GM23338 (cell line): ENCODE measurements around the gene ABCC1. TPM values are rescaled to one million over a fixed set of nuclear protein-coding genes. Genes with fewer than 3 reads are reported as not detected.

ENCODE experiments used
- ATAC-seq: fragments of 200-7000 bp; cut with Tn5 transposase; 3 replicates; pipeline ENCODE4 v1.9.1; 2020
- DNase-seq: peaks from one replicate; pipeline ENCODE4 v3.0.0-alpha.2; 2015; ENCODE audit warnings: low spot score
- H2AFZ ChIP-seq: fragments of 200-600 bp; sonication (generic); 2 replicates; pipeline ENCODE4 v1.8.0; 2016; ENCODE audit warnings: antibody characterized with exemption, mild to moderate bottlenecking, moderate library complexity
- H3F3A ChIP-seq: fragments of 200-600 bp; sonication (generic); replicated peaks from 2 replicates; pipeline ENCODE4 v1.8.0; 2017; ENCODE audit warnings: antibody characterized with exemption, mixed run types, low read depth
- H3K27ac ChIP-seq: fragments of 200-600 bp; sonication (generic); 2 replicates; pipeline ENCODE4 v1.6.1; 2016; ENCODE audit warnings: low read depth
- H3K27me3 ChIP-seq: fragments of 200-600 bp; sonication (generic); 2 replicates; pipeline ENCODE4 v1.8.0; 2016; ENCODE audit warnings: mild to moderate bottlenecking, mixed run types, moderate library complexity; ENCODE audit not compliant: insufficient read depth
- H3K36me3 ChIP-seq: fragments of 200-600 bp; sonication (generic); 2 replicates; pipeline ENCODE4 v1.8.0; 2016; ENCODE audit warnings: mild to moderate bottlenecking; ENCODE audit not compliant: insufficient read depth
- H3K4me1 ChIP-seq: fragments of 200-600 bp; sonication (generic); 2 replicates; pipeline ENCODE4 v1.8.0; 2016; ENCODE audit warnings: mild to moderate bottlenecking, moderate library complexity; ENCODE audit not compliant: insufficient read depth
- H3K4me2 ChIP-seq: fragments of 200-600 bp; sonication (generic); 2 replicates; pipeline ENCODE4 v1.7.1; 2017; ENCODE audit warnings: mixed run types
- H3K4me3 ChIP-seq: fragments of 200-600 bp; sonication (generic); 2 replicates; pipeline ENCODE4 v1.6.1; 2016; ENCODE audit warnings: mixed run types
- H3K79me2 ChIP-seq: fragments of 200-600 bp; sonication (generic); replicated peaks from 2 replicates; pipeline ENCODE4 v1.8.0; 2017; ENCODE audit warnings: mild to moderate bottlenecking; ENCODE audit not compliant: insufficient read depth
- H3K9me2 ChIP-seq: fragments of 200-600 bp; sonication (generic); 2 replicates; pipeline ENCODE4 v1.8.0; 2017; ENCODE audit not compliant: insufficient read depth
- H4K20me1 ChIP-seq: fragments of 200-600 bp; sonication (generic); replicated peaks from 2 replicates; pipeline ENCODE4 v1.8.0; 2017; ENCODE audit warnings: mild to moderate bottlenecking; ENCODE audit not compliant: insufficient read depth
- H3K27ac Mint-ChIP-seq: 2 replicates; pipeline ENCODE4 v1.8.0; 2020; ENCODE audit warnings: inconsistent platforms, mild to moderate bottlenecking, moderate library complexity, mixed read lengths
- H3K27me3 Mint-ChIP-seq: 3 replicates; pipeline ENCODE4 v1.8.0; 2022; ENCODE audit warnings: low read depth, mild to moderate bottlenecking, moderate library complexity, mixed read lengths, inconsistent platforms; ENCODE audit not compliant: insufficient read depth, poor library complexity
- H3K36me3 Mint-ChIP-seq: 3 replicates; pipeline ENCODE4 v1.8.0; 2021; ENCODE audit warnings: low read depth, mild to moderate bottlenecking, inconsistent platforms, moderate library complexity, mixed read lengths
- H3K4me1 Mint-ChIP-seq: 3 replicates; pipeline ENCODE4 v1.8.0; 2020; ENCODE audit warnings: mild to moderate bottlenecking, inconsistent platforms, mixed read lengths
- H3K4me3 Mint-ChIP-seq: 3 replicates; pipeline ENCODE4 v1.8.0; 2021; ENCODE audit warnings: moderate library complexity, mild to moderate bottlenecking, inconsistent platforms, mixed read lengths
- H3K9me3 Mint-ChIP-seq: 3 replicates; pipeline ENCODE4 v1.8.0; 2020; ENCODE audit warnings: moderate library complexity, mild to moderate bottlenecking, inconsistent platforms, mixed read lengths
- CREB1 ChIP-seq: fragments of 250-450 bp; sonication (Bioruptor Pico); IDR thresholded peaks from 2 replicates; pipeline ENCODE4 v1.5.0; 2020; ENCODE audit warnings: low read depth, mild to moderate bottlenecking, moderate library complexity
- ETS1 ChIP-seq: IDR thresholded peaks from 2 replicates; pipeline ENCODE4 v1.6.1; 2016; ENCODE audit warnings: antibody characterized with exemption
- EZH2phosphoT487 ChIP-seq: fragments of 200-600 bp; sonication (generic); IDR thresholded peaks from one replicate; pipeline ENCODE4 v1.8.1; 2018; ENCODE audit warnings: antibody characterized with exemption; ENCODE audit not compliant: unreplicated experiment
- JUNB ChIP-seq: IDR thresholded peaks from one replicate; pipeline ENCODE4 v1.6.1; 2016; ENCODE audit warnings: antibody characterized with exemption; ENCODE audit not compliant: unreplicated experiment
- NANOG ChIP-seq: IDR thresholded peaks from 2 replicates; pipeline ENCODE4 v1.6.1; 2016; ENCODE audit warnings: antibody characterized with exemption, borderline replicate concordance
- POLR2AphosphoS5 ChIP-seq: IDR thresholded peaks from 2 replicates; pipeline ENCODE4 v1.6.1; 2016; ENCODE audit warnings: antibody characterized with exemption, low read depth
- STAT1 ChIP-seq: IDR thresholded peaks from one replicate; pipeline ENCODE4 v1.6.1; 2016; ENCODE audit warnings: antibody characterized with exemption; ENCODE audit not compliant: unreplicated experiment
- ZNF331 ChIP-seq: fragments of 250-450 bp; sonication (Bioruptor Pico); IDR thresholded peaks from 2 replicates; pipeline ENCODE4 v1.5.0; 2020; ENCODE audit warnings: low read depth, mild to moderate bottlenecking, moderate library complexity
- ZNF462 ChIP-seq: fragments of 250-450 bp; sonication (Bioruptor Pico); IDR thresholded peaks from 2 replicates; pipeline ENCODE4 v1.5.0; 2020; ENCODE audit warnings: mild to moderate bottlenecking, moderate library complexity
- polyA plus RNA-seq: library from polyadenylated mRNA; unstranded; fragments of >200 nt; fragmentation: Nextera tagmentation; extraction: Ambion mirVana; gene quantifications from 2 replicates; pipeline ENCODE4 v1.2.1, GENCODE V29; 2016
- total RNA-seq: library from RNA; depleted of rRNA; stranded (reverse); fragments of >200 nt; shearing (Covaris generic); gene quantifications from 2 replicates; pipeline ENCODE4 v1.2.3, GENCODE V29; 2014
- TF ChIP-seq, protein P1 (sequence below): IDR thresholded peaks from one replicate; pipeline ENCODE4 v1.6.1; 2018; ENCODE audit warnings: antibody characterized with exemption; ENCODE audit not compliant: unreplicated experiment

The ABCC1 gene
- total and polyA plus RNA-seq, 2 experiments from 2014 or later = 11.0 to 46.6 TPM

DNA sequence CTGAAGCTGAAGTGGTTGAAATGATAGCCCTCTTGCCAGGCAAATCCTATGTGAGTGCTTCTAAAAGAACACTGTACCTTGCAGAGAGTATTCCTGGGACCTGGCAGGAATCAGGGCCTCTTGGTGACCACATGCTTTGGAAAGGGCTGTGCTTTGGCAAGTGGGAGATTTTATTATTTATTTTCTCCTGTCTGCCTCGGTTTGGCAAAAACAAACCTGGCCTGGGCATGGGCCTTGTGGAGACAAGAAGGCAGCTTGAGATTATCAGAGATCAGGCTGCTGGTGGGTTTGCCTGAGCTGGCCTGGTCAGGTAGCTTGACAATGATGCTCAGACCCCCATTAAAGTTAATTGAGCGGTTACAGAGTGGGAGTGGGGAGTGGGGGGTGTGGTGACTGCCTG, 24.6 kb downstream of the ABCC1 start:
- Mint-ChIP-seq H3K4me3 (no peak overlapping the region), H3K27me3 (peaks cover 12% of the 10 kb centered on the region), H3K4me1 (peaks cover 50% of the 10 kb centered on the region), H3K9me3 (peaks cover 45% of the 10 kb centered on the region), H3K36me3 (peaks cover 77% of the 10 kb centered on the region), H3K27ac (no peak overlapping the region)
- peaks cover 27% of the 10 kb centered on the region for H4K20me1 ChIP-seq
- no peak overlapping the region for H2AFZ ChIP-seq
- no peaks in the 10 kb centered on the region for H3K27me3 ChIP-seq
- H3K4me3 ChIP-seq = no peak overlapping the region
- peaks cover 39% of the 10 kb centered on the region for H3K4me1 ChIP-seq
- H3K36me3 ChIP-seq = peaks cover 13% of the 10 kb centered on the region
- H3F3A ChIP-seq = no peaks in the 10 kb centered on the region; the same call in 1 of the 2 replicates
- DNase-seq (no peak), ATAC-seq (no peak)
- H3K27ac ChIP-seq = no peak overlapping the region
- no peak overlapping the region for H3K4me2 ChIP-seq
- H3K79me2 ChIP-seq = peaks cover 78% of the 10 kb centered on the region
- no peak for TF ChIP-seq ETS1
- TF ChIP-seq, protein P1, sequence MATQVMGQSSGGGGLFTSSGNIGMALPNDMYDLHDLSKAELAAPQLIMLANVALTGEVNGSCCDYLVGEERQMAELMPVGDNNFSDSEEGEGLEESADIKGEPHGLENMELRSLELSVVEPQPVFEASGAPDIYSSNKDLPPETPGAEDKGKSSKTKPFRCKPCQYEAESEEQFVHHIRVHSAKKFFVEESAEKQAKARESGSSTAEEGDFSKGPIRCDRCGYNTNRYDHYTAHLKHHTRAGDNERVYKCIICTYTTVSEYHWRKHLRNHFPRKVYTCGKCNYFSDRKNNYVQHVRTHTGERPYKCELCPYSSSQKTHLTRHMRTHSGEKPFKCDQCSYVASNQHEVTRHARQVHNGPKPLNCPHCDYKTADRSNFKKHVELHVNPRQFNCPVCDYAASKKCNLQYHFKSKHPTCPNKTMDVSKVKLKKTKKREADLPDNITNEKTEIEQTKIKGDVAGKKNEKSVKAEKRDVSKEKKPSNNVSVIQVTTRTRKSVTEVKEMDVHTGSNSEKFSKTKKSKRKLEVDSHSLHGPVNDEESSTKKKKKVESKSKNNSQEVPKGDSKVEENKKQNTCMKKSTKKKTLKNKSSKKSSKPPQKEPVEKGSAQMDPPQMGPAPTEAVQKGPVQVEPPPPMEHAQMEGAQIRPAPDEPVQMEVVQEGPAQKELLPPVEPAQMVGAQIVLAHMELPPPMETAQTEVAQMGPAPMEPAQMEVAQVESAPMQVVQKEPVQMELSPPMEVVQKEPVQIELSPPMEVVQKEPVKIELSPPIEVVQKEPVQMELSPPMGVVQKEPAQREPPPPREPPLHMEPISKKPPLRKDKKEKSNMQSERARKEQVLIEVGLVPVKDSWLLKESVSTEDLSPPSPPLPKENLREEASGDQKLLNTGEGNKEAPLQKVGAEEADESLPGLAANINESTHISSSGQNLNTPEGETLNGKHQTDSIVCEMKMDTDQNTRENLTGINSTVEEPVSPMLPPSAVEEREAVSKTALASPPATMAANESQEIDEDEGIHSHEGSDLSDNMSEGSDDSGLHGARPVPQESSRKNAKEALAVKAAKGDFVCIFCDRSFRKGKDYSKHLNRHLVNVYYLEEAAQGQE = no peak
- no peak for TF ChIP-seq EZH2phosphoT487
- no peak for TF ChIP-seq ZNF331 (CRISPR knock-in tag)
- no peak for TF ChIP-seq POLR2AphosphoS5
- TF ChIP-seq NANOG = no peak
- no peak for TF ChIP-seq CREB1 (CRISPR knock-in tag)
- TF ChIP-seq STAT1 = no peak
- no peak for TF ChIP-seq ZNF462 (CRISPR knock-in tag)
- no peak for TF ChIP-seq JUNB
- H3K9me2 ChIP-seq = no peaks in the 10 kb centered on the region; the same call in 1 of the 2 replicates
